ENCODE measurements around the gene HMGXB3.

DNA sequence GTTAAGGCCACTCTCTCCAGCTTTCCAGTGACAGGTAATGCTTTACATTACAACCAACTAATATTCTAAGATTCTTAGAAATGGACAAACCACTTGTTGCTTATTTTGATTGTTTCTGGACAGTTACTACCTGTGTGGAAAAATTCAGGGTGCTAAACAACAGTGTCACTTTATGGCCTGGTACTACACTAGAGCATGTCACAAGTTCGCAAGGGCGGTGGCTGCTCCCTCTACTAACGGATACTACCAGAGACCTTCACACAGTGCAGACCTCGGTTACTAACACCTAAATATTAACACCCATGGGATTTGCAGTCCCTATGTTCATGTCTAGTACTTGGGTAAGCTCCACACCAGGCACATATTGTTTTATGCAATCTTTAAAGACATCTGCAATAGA, 13.4 kb downstream of the HMGXB3 start:
- TF ChIP-seq, protein P1, sequence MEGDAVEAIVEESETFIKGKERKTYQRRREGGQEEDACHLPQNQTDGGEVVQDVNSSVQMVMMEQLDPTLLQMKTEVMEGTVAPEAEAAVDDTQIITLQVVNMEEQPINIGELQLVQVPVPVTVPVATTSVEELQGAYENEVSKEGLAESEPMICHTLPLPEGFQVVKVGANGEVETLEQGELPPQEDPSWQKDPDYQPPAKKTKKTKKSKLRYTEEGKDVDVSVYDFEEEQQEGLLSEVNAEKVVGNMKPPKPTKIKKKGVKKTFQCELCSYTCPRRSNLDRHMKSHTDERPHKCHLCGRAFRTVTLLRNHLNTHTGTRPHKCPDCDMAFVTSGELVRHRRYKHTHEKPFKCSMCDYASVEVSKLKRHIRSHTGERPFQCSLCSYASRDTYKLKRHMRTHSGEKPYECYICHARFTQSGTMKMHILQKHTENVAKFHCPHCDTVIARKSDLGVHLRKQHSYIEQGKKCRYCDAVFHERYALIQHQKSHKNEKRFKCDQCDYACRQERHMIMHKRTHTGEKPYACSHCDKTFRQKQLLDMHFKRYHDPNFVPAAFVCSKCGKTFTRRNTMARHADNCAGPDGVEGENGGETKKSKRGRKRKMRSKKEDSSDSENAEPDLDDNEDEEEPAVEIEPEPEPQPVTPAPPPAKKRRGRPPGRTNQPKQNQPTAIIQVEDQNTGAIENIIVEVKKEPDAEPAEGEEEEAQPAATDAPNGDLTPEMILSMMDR (IDR thresholded peaks at IDR 0.05) = no peak
- TF ChIP-seq ZFX (IDR thresholded peaks at IDR 0.05; ENCODE audit: borderline replicate concordance) = no peak

All from 22Rv1 (cell line).